Keratinocyte (primary cell): ENCODE data around the gene CHRNG.

Experiments used
- EZH2 ChIP-seq: IDR thresholded peaks from one replicate; pipeline ENCODE4 v1.6.1; 2012; ENCODE audit warnings: inconsistent platforms, mild to moderate bottlenecking, low read length, moderate library complexity
- TF ChIP-seq, protein P1 (sequence below), 3 experiments: IDR thresholded peaks in 1 of 3; conservative IDR thresholded peaks in 1 of 3; optimal IDR thresholded peaks in 1 of 3; 2 replicates in 2 of 3; 3 replicates in 1 of 3; pipeline versions ENCODE3 to v1.5.1; 2011; ENCODE audit warnings: low read length in 3 of 3, mild to moderate bottlenecking in 3 of 3, moderate library complexity in 2 of 3, control low read depth in 1 of 3, inconsistent platforms in 1 of 3; ENCODE audit not compliant: insufficient read depth in 2 of 3; ENCODE audit errors: extremely low read depth in 1 of 3

DNA sequence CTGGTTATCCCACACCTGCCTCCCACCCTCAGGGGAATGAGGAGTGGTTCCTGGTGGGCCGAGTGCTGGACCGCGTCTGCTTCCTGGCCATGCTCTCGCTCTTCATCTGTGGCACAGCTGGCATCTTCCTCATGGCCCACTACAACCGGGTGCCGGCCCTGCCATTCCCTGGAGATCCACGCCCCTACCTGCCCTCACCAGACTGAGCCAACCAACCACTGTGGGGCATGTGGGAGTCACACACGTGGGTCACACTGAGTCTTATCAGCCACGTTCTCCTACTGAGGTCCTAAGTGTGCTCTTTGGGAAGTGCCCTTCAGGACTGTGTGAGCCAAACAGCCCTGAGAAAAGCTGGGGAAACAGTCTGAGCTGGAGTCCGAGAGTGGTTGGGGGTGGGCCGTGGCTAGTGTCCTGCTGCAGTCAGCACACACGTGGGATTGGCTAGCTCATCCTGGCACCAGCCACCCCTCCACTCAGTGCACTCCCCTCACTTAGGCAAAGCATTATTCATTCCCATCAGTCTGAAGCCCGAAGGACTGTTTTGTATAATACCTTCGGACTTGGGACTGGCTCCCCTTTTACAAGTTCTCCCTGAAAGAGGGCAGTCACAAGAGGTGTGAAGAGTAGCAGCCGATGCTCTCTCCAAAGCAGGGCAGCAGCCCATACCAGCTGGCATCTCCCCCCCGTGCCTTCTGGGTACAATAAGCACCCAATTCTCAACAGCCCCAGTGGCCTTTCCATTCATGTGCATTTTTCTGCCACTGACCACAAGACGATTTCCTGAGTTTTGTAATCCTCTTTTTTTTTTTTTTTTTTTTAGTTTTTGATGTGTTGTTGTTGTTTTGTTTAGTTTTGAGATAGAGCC lies 6.3 kb downstream of the CHRNG start:
- TF ChIP-seq, protein P1, sequence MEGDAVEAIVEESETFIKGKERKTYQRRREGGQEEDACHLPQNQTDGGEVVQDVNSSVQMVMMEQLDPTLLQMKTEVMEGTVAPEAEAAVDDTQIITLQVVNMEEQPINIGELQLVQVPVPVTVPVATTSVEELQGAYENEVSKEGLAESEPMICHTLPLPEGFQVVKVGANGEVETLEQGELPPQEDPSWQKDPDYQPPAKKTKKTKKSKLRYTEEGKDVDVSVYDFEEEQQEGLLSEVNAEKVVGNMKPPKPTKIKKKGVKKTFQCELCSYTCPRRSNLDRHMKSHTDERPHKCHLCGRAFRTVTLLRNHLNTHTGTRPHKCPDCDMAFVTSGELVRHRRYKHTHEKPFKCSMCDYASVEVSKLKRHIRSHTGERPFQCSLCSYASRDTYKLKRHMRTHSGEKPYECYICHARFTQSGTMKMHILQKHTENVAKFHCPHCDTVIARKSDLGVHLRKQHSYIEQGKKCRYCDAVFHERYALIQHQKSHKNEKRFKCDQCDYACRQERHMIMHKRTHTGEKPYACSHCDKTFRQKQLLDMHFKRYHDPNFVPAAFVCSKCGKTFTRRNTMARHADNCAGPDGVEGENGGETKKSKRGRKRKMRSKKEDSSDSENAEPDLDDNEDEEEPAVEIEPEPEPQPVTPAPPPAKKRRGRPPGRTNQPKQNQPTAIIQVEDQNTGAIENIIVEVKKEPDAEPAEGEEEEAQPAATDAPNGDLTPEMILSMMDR (optimal IDR thresholded peaks at IDR 0.05 in 1 of 3, IDR thresholded peaks at IDR 0.05 in 1 of 3, conservative IDR thresholded peaks at IDR 0.05 in 1 of 3; ENCODE audit: extremely low read depth in 1 of 3, insufficient read depth in 2 of 3, low read length in 3 of 3) = no peak
- TF ChIP-seq EZH2 = no peak
